Transverse colon (tissue), 4 donors: ENCODE results near the gene FAM118B. TPM values are rescaled to one million over a fixed set of nuclear protein-coding genes. Genes with fewer than 3 reads are reported as not detected.
A peak's percentile ranks its signal among the peaks of the same experiment; 100 is the strongest.

Experiments used
- DNase-seq: peaks from one replicate; pipeline ENCODE4 v3.0.0-alpha.2; 2019
- H3K27ac ChIP-seq, 4 donors: fragments of 200-600 bp; sonication (generic); 2 replicates each; pipeline ENCODE4 v1.5.1; 2016 to 2018; ENCODE audit warnings: inconsistent platforms in 4 of 4
- H3K27me3 ChIP-seq: fragments of 200-600 bp; sonication (generic); 2 replicates; pipeline ENCODE4 v1.5.1; 2017; ENCODE audit warnings: inconsistent platforms
- H3K36me3 ChIP-seq, 4 donors: fragments of 200-600 bp; sonication (generic); 2 replicates each; pipeline ENCODE4 v1.5.1; 2017 to 2019; ENCODE audit warnings: inconsistent platforms in 4 of 4
- H3K4me1 ChIP-seq, 4 donors: fragments of 200-600 bp; sonication (generic); 2 replicates each; pipeline ENCODE4 v1.5.1; 2017 to 2020; ENCODE audit warnings: inconsistent platforms in 4 of 4
- H3K4me3 ChIP-seq, 4 donors: fragments of 200-600 bp; sonication (generic); 1 replicate in 1 of 4; 2 replicates in 3 of 4; pipeline versions ENCODE4 v1.5.1 to v1.6.1; 2017 to 2019; ENCODE audit warnings: inconsistent platforms in 4 of 4
- H3K9me3 ChIP-seq, 2 donors: fragments of 200-600 bp; sonication (generic); 2 replicates each; pipeline ENCODE4 v1.5.1; 2017 to 2019; ENCODE audit warnings: inconsistent platforms in 2 of 2
- CTCF ChIP-seq, 5 experiments: fragments of 200-600 bp in 3 of 5; fragments of 450-650 bp in 2 of 5; sonication (generic) in 3 of 5; IDR thresholded peaks; 1 replicate in 2 of 5; 2 replicates in 3 of 5; pipeline ENCODE4 v1.5.1; 2016 to 2017; ENCODE audit warnings: antibody characterized with exemption in 5 of 5, inconsistent platforms in 3 of 5, mild to moderate bottlenecking in 2 of 5, moderate library complexity in 1 of 5
- EP300 ChIP-seq: sonication (generic); formaldehyde crosslinking; IDR thresholded peaks from one replicate; pipeline ENCODE4 v1.6.1; 2017; ENCODE audit warnings: antibody characterized with exemption, low read depth
- POLR2A ChIP-seq: fragments of 450-650 bp; IDR thresholded peaks from one replicate; pipeline ENCODE4 v1.6.1; 2016; ENCODE audit warnings: antibody characterized with exemption, mild to moderate bottlenecking, moderate library complexity
- POLR2AphosphoS5 ChIP-seq, 3 donors: sonication (generic); formaldehyde crosslinking; IDR thresholded peaks; one replicate each; pipeline ENCODE4 v1.6.1; 2016; ENCODE audit warnings: antibody characterized with exemption in 3 of 3
- whole genome bisulfite sequencing, 2 donors: methylation state at CpG; one replicate each; pipeline ENCODE4 v1.1.5; 2018; ENCODE audit warnings: low coverage in 1 of 2; 5-methylcytosine and 5-hydroxymethylcytosine counted together
- in situ Hi-C, 4 donors: fragments of 200-750 bp; cut with MboI; loops; one replicate each; pipeline versions ENCODE4 v1.15.0 to v1.15.1; 2017; ENCODE audit warnings: low sequenced_read_pairs in 3 of 4, low pct_ligation_motif_present in 1 of 4, low pct_unique_long_range_greater_than_20kb in 1 of 4
- intact Hi-C: fragments of 100-400 bp; cut with DNase I; formaldehyde crosslinking; loops from one replicate; pipeline ENCODE4 v1.15.1; 2023; ENCODE audit warnings: low total_unique reads
- total RNA-seq, 4 donors: library from RNA; depleted of rRNA; stranded (reverse); fragments of >200 nt; gene quantifications; one replicate each; pipeline ENCODE4 v1.1.0, GENCODE V29; 2016

The FAM118B gene
- total RNA-seq, 4 donors from 2014 or later = 13.7 to 54.5 (median 47.3) TPM

DNA sequence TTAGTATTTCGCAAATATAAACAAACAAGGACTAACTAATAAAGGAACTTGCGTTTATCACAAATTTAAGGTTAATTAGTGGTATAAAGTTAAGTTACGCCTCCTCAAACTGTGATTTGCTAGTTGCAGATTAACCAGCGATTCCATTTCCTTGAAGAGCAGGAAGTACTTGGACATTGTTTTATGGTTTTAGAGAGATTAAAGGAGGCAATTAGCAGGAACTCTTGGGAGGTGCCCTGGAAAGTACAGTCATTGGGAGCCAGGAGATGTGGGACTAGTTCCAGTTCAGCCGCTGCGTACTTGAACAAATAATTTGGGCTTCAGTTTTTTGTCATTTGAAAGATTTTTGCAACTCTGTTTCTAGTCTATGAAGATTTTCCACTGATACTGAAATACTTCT, 3.3 kb downstream of the FAM118B start:
- intact Hi-C loops = no loop called here
- H3K4me3 ChIP-seq = peak overlapping the region in 1 of 4 donors; percentile 92

GRCh38 chr11:126216526-126217305, 5.1 kb downstream of the FAM118B start:
- no peak overlapping the region for H3K27ac ChIP-seq
- TF ChIP-seq CTCF (IDR thresholded peaks at IDR 0.05) = no peak
- TF ChIP-seq POLR2AphosphoS5 (IDR thresholded peaks at IDR 0.05) = no peak
- TF ChIP-seq POLR2A = no peak
- TF ChIP-seq EP300 = no peak
- no peaks in the 10 kb centered on the region for H3K27me3 ChIP-seq
- WGBS, 2 donors = 75 to 83% methylated on average over 1 to 6 of the region's 6 CpGs
- no peaks in the 10 kb centered on the region for H3K36me3 ChIP-seq
- in situ Hi-C loops (loop anchor here in 2 of 4 donors (25.0 kb wide), 2 partner anchors 604 to 629 kb away; partner anchors contain the start of gene STT3A (in 1 of the 2)), intact Hi-C loops (no loop called here)
- H3K4me3 ChIP-seq = no peak overlapping the region
- no peak for DNase-seq
- peaks cover 0 to 70% (median 33%) of the 10 kb centered on the region in 4 donors for H3K4me1 ChIP-seq
- no peaks in the 10 kb centered on the region for H3K9me3 ChIP-seq

More for the DNA sequence above, 3.3 kb downstream of the FAM118B start:
- H3K27me3 ChIP-seq = no peaks in the 10 kb centered on the region
- peaks cover 0 to 75% (median 37%) of the 10 kb centered on the region in 4 donors for H3K4me1 ChIP-seq
- H3K36me3 ChIP-seq = no peaks in the 10 kb centered on the region
- TF ChIP-seq CTCF (IDR thresholded peaks at IDR 0.05) = no peak
- TF ChIP-seq POLR2A = peak; percentile 38
- peak in 2 of 3 donors; percentile 27 to 70 for TF ChIP-seq POLR2AphosphoS5 (IDR thresholded peaks at IDR 0.05)
- in situ Hi-C loops = loop anchor here in 2 of 4 donors (25.0 kb wide), 2 partner anchors 603 to 628 kb away; partner anchors contain the start of gene STT3A (in 1 of the 2)
- WGBS, 2 donors = 24 to 40% methylated on average over 6 of the region's 6 CpGs
- no peaks in the 10 kb centered on the region for H3K9me3 ChIP-seq
- peak overlapping the region; percentile 83 to 88 (median 84) for H3K27ac ChIP-seq
- peak; percentile 59 for DNase-seq

- Histone ChIP-seq H3K36me3 (no peaks in the 10 kb centered on the region), H3K27me3 (no peaks in the 10 kb centered on the region), H3K9me3 (no peaks in the 10 kb centered on the region), H3K4me3 (no peak overlapping the region), H3K4me1 (peaks cover 0 to 64% (median 31%) of the 10 kb centered on the region in 4 donors), H3K27ac (peak overlapping the region in 2 of 4 donors; percentile 34 to 36)
- intact Hi-C loops (no loop called here), in situ Hi-C loops (loop anchor here in 2 of 4 donors (25.0 kb wide), 2 partner anchors 605 to 630 kb away; partner anchors contain the start of gene STT3A (in 1 of the 2))
- TF ChIP-seq POLR2A = no peak
- TF ChIP-seq POLR2AphosphoS5 (IDR thresholded peaks at IDR 0.05) = no peak
- no peak for TF ChIP-seq CTCF (IDR thresholded peaks at IDR 0.05)
- no peak for TF ChIP-seq EP300
- DNase-seq = no peak
- WGBS, 2 donors = 40 to 61% methylated on average over 1 of the region's 1 CpG
Observed at GRCh38 chr11:126217491-126217890, 5.9 kb downstream of the FAM118B start.

DNA sequence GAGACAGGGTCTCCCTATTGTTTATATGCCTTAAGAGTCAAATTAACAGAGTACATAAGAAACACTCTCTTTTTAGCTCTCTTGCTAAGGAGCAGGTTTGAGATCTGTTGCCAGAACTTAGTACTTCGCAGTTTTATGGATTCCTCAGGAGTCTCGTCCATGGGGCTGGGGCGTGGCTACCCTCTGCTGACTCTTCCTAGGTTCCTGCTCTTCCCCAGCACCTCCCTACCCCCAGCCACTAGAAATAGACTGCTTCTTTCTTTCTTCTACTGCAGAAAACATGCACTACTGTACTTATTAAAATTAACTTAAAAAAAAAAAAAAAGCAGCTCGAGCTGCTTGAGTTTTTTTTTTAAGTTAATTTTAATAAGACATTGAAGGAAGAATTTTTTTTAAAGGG, 8.0 kb downstream of the FAM118B start:
- Histone ChIP-seq H3K9me3 (no peaks in the 10 kb centered on the region), H3K4me3 (no peak overlapping the region), H3K36me3 (no peaks in the 10 kb centered on the region), H3K27me3 (no peaks in the 10 kb centered on the region), H3K27ac (no peak overlapping the region), H3K4me1 (peaks cover 0 to 49% (median 24%) of the 10 kb centered on the region in 4 donors)
- in situ Hi-C loops (loop anchor here in 2 of 4 donors (25.0 kb wide), 2 partner anchors 607 to 632 kb away; partner anchors contain the start of gene STT3A (in 1 of the 2)), intact Hi-C loops (no loop called here)
- 46 to 50% methylated on average over 4 of the region's 4 CpGs for WGBS, 2 donors
- TF ChIP-seq EP300 (no peak), POLR2AphosphoS5 (IDR thresholded peaks at IDR 0.05) (no peak), POLR2A (no peak), CTCF (IDR thresholded peaks at IDR 0.05) (no peak)
- DNase-seq = peak; percentile 48
